Measurements from ENCODE around the gene CERS6. TPM values are rescaled to one million over a fixed set of nuclear protein-coding genes. Genes with fewer than 3 reads are reported as not detected.

Gene CERS6
- total RNA-seq, 1 experiment from 2014 or later: 30.3 TPM

DNA sequence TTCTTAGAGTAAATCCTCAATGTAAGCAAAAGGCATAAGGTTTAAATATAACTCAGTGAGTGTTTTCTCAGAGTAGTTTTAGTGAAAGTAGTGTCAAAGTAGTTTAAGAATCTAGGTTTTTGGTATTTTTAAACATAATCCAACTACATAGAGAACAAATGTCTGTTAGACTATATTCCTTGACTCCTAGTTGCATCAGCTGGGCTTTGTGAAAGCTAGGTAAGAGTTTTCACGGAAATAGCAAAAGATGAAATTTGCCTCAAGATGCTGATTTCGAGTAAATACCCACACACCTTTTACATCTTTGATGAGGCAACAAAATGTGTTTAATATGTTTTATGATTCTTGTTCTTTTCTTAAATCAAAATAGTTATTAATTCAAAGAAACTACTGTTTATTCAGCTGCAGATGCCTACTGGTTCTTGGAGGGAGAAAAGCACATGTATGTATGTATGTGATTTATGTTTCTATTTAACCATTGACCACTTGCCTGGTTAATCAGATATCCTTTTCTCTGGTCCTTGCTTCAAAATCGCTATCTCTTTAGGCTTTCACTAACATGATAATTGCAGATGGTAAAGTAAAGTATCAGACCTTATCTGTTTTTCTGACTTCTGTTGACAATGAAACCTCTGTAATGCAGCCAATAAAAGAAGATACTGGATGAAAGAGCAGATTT lies 229.0 kb downstream of the CERS6 start:
- Histone ChIP-seq H3K9me3 (ENCODE audit: control insufficient read depth, insufficient read depth, low read depth, low read length) (no peaks in the 10 kb centered on the region), H3K27ac (ENCODE audit: low read length) (no peak overlapping the region; the same call in 1 of the 2 replicates), H3K27me3 (ENCODE audit: control insufficient read depth, insufficient read depth, low read length) (no peaks in the 10 kb centered on the region), H3K36me3 (ENCODE audit: control insufficient read depth, insufficient read depth, low read length) (no peaks in the 10 kb centered on the region), H3K4me3 (ENCODE audit: low read depth in 2 of 2, low read length in 2 of 2) (no peak overlapping the region), H3K4me1 (ENCODE audit: control insufficient read depth, insufficient read depth, low read length) (no peaks in the 10 kb centered on the region)
- no peak for TF ChIP-seq TCF7L2 (IDR thresholded peaks at IDR 0.05; ENCODE audit: low read depth, low read length)
- TF ChIP-seq, protein P1, sequence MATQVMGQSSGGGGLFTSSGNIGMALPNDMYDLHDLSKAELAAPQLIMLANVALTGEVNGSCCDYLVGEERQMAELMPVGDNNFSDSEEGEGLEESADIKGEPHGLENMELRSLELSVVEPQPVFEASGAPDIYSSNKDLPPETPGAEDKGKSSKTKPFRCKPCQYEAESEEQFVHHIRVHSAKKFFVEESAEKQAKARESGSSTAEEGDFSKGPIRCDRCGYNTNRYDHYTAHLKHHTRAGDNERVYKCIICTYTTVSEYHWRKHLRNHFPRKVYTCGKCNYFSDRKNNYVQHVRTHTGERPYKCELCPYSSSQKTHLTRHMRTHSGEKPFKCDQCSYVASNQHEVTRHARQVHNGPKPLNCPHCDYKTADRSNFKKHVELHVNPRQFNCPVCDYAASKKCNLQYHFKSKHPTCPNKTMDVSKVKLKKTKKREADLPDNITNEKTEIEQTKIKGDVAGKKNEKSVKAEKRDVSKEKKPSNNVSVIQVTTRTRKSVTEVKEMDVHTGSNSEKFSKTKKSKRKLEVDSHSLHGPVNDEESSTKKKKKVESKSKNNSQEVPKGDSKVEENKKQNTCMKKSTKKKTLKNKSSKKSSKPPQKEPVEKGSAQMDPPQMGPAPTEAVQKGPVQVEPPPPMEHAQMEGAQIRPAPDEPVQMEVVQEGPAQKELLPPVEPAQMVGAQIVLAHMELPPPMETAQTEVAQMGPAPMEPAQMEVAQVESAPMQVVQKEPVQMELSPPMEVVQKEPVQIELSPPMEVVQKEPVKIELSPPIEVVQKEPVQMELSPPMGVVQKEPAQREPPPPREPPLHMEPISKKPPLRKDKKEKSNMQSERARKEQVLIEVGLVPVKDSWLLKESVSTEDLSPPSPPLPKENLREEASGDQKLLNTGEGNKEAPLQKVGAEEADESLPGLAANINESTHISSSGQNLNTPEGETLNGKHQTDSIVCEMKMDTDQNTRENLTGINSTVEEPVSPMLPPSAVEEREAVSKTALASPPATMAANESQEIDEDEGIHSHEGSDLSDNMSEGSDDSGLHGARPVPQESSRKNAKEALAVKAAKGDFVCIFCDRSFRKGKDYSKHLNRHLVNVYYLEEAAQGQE (IDR thresholded peaks at IDR 0.05; ENCODE audit: insufficient read depth in 1 of 2, low read depth in 2 of 2, low read length in 1 of 2): no peak
- TF ChIP-seq POLR2AphosphoS5 (IDR thresholded peaks at IDR 0.05; ENCODE audit: low read depth, low read length): no peak
- TF ChIP-seq SIN3A (IDR thresholded peaks at IDR 0.05; ENCODE audit: borderline replicate concordance, insufficient read depth, low read depth, low read length): no peak
- TF ChIP-seq, protein P2, sequence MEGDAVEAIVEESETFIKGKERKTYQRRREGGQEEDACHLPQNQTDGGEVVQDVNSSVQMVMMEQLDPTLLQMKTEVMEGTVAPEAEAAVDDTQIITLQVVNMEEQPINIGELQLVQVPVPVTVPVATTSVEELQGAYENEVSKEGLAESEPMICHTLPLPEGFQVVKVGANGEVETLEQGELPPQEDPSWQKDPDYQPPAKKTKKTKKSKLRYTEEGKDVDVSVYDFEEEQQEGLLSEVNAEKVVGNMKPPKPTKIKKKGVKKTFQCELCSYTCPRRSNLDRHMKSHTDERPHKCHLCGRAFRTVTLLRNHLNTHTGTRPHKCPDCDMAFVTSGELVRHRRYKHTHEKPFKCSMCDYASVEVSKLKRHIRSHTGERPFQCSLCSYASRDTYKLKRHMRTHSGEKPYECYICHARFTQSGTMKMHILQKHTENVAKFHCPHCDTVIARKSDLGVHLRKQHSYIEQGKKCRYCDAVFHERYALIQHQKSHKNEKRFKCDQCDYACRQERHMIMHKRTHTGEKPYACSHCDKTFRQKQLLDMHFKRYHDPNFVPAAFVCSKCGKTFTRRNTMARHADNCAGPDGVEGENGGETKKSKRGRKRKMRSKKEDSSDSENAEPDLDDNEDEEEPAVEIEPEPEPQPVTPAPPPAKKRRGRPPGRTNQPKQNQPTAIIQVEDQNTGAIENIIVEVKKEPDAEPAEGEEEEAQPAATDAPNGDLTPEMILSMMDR (IDR thresholded peaks at IDR 0.05): no peak
- ChIA-PET POLR2A (no interaction called here), CTCF (interaction anchor here (0.6 kb wide), 2 partner anchors 210 to 607 kb away, joined by 3 read pairs; no protein-coding TSS in a partner anchor)
- no TSS peak for BruUV-seq (replicated peaks)
- intact Hi-C loops (cut with micrococcal nuclease; ENCODE audit: unreplicated experiment): no loop called here
- no peak for ATAC-seq
- DNase-seq (ENCODE audit: low read depth, low spot score): no peak
- in situ Hi-C loops (cut with HindIII; ENCODE audit: low pct_unique_long_range_greater_than_20kb, low sequenced_read_pairs): no loop called here

DNA sequence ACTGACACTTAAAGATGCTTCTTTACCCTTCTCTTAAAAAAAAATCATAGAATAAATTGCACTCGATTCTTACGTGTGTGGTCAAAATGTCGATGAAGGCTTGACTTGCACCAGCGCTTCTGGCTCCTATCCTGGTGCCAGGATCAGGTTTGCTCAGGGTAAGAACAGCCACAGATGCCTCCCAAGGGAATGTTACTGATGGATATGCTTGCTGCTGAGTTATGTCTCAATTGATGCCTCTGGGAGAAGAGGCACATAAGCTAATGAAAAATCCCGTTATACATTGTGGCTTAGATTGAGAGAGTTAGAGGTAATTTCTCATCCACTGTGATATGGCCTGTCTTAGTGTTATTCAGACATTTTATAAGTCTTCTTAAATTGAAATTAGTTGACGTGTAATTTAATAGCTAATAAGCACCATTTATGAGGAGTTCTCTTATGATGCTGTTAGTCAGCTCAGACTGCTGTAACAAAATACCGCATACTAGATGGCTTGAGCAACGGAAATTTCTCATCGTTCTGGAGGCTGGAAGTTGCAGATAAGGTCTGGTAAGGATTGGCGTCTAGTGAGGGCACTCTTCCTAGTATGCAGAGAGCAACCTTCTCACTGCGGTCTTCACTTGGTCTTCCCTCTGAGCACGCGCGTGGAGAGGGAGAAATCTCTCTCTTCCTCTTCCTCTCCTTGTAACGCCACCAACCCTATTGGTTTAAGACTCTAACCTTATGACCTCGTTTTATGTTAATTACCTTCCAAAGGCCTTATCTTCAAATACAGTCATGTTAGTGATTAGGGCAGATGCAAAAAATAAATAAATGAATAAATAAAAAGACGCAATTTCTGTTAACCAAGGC lies 229.8 kb downstream of the CERS6 start:
- CTCF ChIA-PET: no interaction called here
- in situ Hi-C loops (cut with HindIII; ENCODE audit: low pct_unique_long_range_greater_than_20kb, low sequenced_read_pairs): no loop called here
- H3K27me3 ChIP-seq (ENCODE audit: control insufficient read depth, insufficient read depth, low read length): no peaks in the 10 kb centered on the region
- TF ChIP-seq, protein P2 (IDR thresholded peaks at IDR 0.05): no peak
- TF ChIP-seq, protein P1 (IDR thresholded peaks at IDR 0.05; ENCODE audit: insufficient read depth in 1 of 2, low read depth in 2 of 2, low read length in 1 of 2): no peak
- TF ChIP-seq SIN3A (IDR thresholded peaks at IDR 0.05; ENCODE audit: borderline replicate concordance, insufficient read depth, low read depth, low read length) (no peak), POLR2AphosphoS5 (IDR thresholded peaks at IDR 0.05; ENCODE audit: low read depth, low read length) (no peak), TCF7L2 (IDR thresholded peaks at IDR 0.05; ENCODE audit: low read depth, low read length) (no peak)
- H3K27ac ChIP-seq (ENCODE audit: low read length): no peak overlapping the region
- H3K4me3 ChIP-seq (ENCODE audit: low read depth in 2 of 2, low read length in 2 of 2): no peak overlapping the region
- intact Hi-C loops (cut with micrococcal nuclease; ENCODE audit: unreplicated experiment): loop anchor here (2.0 kb wide), 1 partner anchor 339 kb away; no protein-coding TSS in a partner anchor
- H3K9me3 ChIP-seq (ENCODE audit: control insufficient read depth, insufficient read depth, low read depth, low read length): no peaks in the 10 kb centered on the region
- DNase-seq (ENCODE audit: low read depth, low spot score): no peak
- POLR2A ChIA-PET: no interaction called here
- no TSS peak for BruUV-seq (replicated peaks)
- no peaks in the 10 kb centered on the region for H3K4me1 ChIP-seq (ENCODE audit: control insufficient read depth, insufficient read depth, low read length)
- H3K36me3 ChIP-seq (ENCODE audit: control insufficient read depth, insufficient read depth, low read length): no peaks in the 10 kb centered on the region
- ATAC-seq: no peak
